ENCODE measurements around the gene TCIRG1.
A peak's percentile ranks its signal among the peaks of the same experiment; 100 is the strongest.

TCIRG1 gene

DNA sequence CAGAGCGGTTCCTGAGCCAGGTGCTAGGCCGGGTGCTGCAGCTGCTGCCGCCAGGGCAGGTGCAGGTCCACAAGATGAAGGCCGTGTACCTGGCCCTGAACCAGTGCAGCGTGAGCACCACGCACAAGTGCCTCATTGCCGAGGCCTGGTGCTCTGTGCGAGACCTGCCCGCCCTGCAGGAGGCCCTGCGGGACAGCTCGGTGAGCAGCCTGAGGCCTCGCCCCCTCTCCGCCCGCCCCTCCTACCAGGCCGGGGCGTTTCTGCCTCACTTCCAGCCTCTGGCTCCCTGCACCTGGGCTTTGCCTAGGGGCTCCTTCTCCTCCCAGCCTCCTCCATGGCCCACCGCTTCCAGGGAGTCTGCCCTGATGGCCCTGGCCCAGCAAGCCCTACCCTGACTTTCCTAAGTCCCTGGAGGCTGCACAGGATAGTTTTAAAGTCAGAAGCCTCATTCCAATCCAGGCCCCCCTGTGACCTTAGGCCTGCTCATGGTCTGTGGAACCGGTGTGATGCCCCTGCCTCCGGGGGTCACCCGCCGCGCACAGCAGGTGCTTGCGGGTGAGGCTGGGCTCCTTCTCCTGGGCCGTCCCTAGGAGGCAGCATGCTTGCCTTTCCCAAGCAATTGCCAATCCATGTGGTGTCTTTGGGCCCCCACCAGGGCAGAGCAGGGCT, 5.5 kb downstream of the TCIRG1 start:
- TF ChIP-seq, protein P1, sequence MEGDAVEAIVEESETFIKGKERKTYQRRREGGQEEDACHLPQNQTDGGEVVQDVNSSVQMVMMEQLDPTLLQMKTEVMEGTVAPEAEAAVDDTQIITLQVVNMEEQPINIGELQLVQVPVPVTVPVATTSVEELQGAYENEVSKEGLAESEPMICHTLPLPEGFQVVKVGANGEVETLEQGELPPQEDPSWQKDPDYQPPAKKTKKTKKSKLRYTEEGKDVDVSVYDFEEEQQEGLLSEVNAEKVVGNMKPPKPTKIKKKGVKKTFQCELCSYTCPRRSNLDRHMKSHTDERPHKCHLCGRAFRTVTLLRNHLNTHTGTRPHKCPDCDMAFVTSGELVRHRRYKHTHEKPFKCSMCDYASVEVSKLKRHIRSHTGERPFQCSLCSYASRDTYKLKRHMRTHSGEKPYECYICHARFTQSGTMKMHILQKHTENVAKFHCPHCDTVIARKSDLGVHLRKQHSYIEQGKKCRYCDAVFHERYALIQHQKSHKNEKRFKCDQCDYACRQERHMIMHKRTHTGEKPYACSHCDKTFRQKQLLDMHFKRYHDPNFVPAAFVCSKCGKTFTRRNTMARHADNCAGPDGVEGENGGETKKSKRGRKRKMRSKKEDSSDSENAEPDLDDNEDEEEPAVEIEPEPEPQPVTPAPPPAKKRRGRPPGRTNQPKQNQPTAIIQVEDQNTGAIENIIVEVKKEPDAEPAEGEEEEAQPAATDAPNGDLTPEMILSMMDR (conservative IDR thresholded peaks at IDR 0.05), result no peak
- H3K27ac ChIP-seq, result peak overlapping the region; percentile 3; the same call in 1 of the 2 replicates

DNA sequence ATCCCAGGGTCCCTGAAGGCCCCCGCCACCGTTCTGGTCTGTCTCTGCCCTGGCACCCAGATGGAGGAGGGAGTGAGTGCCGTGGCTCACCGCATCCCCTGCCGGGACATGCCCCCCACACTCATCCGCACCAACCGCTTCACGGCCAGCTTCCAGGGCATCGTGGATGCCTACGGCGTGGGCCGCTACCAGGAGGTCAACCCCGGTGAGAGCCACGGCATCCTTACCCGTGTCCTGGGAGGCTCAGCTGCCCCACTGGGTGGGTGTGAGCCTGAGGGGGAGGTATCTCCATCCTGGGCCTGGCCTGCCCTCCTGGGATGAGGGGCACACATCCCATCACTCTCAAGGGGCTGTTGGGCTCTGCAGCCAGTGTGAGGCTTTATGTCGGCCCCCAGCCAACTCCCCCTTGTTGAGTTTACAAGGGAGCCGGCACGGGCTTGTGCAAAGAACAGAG, 6.1 kb downstream of the TCIRG1 start:
- no peak overlapping the region for H3K27ac ChIP-seq
- TF ChIP-seq, protein P1 (conservative IDR thresholded peaks at IDR 0.05), result no peak

DNA sequence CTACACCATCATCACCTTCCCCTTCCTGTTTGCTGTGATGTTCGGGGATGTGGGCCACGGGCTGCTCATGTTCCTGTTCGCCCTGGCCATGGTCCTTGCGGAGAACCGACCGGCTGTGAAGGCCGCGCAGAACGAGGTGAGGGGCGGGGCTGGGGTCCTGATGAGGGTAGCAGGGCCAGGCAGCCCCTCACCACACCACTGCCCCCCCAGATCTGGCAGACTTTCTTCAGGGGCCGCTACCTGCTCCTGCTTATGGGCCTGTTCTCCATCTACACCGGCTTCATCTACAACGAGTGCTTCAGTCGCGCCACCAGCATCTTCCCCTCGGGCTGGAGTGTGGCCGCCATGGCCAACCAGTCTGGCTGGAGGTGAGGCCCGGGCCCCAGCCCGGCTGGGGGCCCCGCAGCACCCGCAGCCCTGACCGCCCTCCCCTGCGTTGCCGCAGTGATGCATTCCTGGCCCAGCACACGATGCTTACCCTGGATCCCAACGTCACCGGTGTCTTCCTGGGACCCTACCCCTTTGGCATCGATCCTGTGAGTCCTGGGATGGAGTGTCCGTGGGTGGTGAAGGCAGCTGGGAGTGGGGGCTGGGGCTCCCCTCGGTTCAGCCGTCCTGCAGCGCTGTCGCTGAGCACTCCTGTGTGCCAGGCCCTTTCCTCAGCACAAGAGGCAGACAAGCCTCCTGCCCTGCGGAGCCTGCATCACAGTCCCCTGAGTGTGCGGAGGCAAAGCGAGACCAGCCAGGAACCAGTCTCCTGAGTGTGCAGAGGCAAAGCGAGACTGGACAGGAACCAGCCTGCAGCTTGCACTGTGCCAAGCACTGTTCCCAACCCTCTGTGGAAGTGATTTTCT, 8.8 kb downstream of the TCIRG1 start:
- TF ChIP-seq, protein P1 (conservative IDR thresholded peaks at IDR 0.05), result no peak
- H3K27ac ChIP-seq, result no peak overlapping the region

DNA sequence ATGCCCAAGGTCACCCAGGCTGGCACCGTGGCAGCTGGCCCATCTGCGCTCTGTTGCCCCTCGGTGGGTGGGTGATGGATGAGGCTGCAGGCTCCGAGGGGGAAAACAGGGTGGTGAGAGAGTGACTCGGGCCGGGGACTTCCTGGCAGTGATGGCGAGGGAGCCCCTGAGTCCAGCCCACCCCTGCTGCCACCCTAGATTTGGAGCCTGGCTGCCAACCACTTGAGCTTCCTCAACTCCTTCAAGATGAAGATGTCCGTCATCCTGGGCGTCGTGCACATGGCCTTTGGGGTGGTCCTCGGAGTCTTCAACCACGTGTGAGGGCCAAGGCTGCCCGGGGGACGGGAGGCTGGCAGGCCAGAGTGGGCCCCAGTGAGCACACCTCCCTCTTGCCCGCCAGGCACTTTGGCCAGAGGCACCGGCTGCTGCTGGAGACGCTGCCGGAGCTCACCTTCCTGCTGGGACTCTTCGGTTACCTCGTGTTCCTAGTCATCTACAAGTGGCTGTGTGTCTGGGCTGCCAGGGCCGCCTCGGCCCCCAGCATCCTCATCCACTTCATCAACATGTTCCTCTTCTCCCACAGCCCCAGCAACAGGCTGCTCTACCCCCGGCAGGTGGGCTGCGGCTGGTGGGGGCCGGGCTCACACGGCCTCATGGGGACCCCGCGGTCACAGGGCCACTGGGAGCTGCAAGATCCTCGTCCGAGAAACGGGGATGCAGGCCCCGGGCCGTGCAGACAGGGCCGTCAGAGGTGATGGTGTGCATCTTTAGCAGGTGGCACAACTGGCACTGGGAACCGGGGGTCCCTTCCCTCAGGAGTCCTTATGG, 10.1 kb downstream of the TCIRG1 start:
- no peak overlapping the region; the same call in 1 of the 2 replicates for H3K27ac ChIP-seq
- TF ChIP-seq, protein P1 (conservative IDR thresholded peaks at IDR 0.05), result no peak

DNA sequence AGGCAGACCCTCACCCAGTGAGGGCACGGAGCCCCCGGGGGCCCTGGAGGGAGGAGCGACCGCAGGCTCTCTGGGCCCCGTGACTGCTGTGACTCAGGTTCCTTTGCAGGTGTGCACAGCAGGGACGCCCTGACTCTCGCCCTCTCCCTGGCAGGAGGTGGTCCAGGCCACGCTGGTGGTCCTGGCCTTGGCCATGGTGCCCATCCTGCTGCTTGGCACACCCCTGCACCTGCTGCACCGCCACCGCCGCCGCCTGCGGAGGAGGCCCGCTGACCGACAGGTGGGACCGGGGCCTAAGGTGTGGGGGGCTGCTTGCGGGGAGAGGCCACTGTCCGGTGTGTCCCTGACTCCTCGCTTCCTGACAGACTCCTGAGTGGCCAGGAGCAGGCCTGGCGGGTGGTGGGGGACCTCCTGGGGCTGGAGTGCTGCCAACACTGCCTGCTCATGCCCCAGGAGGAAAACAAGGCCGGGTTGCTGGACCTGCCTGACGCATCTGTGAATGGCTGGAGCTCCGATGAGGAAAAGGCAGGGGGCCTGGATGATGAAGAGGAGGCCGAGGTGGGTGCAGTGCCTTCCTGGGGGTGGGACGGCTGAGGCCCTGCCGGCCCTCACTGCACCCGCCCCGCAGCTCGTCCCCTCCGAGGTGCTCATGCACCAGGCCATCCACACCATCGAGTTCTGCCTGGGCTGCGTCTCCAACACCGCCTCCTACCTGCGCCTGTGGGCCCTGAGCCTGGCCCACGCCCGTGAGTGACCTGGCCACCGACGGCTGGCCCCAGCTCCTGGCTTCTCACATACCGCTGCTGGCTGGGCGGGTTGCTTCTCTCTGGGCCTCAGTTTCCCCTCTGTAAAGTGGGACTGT, 10.9 kb downstream of the TCIRG1 start:
- TF ChIP-seq, protein P1 (conservative IDR thresholded peaks at IDR 0.05), result no peak
- H3K27ac ChIP-seq, result peak overlapping the region; percentile 2; the same call in 1 of the 2 replicates

DNA sequence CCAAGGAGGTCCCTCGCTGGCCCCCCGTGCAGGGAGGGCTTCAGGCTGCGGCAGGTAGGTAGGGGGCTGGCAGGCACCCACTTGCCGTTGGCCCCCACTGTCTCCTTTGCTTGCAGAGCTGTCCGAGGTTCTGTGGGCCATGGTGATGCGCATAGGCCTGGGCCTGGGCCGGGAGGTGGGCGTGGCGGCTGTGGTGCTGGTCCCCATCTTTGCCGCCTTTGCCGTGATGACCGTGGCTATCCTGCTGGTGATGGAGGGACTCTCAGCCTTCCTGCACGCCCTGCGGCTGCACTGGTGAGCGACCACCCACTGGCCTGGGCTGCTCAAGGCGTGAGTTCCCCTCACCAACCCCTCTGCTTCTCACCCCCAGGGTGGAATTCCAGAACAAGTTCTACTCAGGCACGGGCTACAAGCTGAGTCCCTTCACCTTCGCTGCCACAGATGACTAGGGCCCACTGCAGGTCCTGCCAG, 11.6 kb downstream of the TCIRG1 start:
- TF ChIP-seq, protein P1 (conservative IDR thresholded peaks at IDR 0.05), result no peak
- no peak overlapping the region; the same call in 1 of the 2 replicates for H3K27ac ChIP-seq

Measured in VCaP (cell line).